Kidney epithelial cell (primary cell): ENCODE data around the gene RIMOC1. TPM values are rescaled to one million over a fixed set of nuclear protein-coding genes. Genes with fewer than 3 reads are reported as not detected.

Source experiments
- DNase-seq: peaks from one replicate; pipeline ENCODE4 v3.0.0-alpha.2; 2010; ENCODE audit warnings: low read depth
- H3K27me3 ChIP-seq: 2 replicates; pipeline ENCODE4 v1.6.0; 2011; ENCODE audit warnings: low read length; ENCODE audit not compliant: control insufficient read depth, insufficient read depth
- H3K36me3 ChIP-seq: 2 replicates; pipeline ENCODE4 v1.5.1; 2011; ENCODE audit warnings: low read length; ENCODE audit not compliant: control insufficient read depth, insufficient read depth
- H3K4me3 ChIP-seq: 2 replicates; pipeline ENCODE4 v1.5.1; 2011; ENCODE audit warnings: low read depth, mild to moderate bottlenecking, control low read depth, low read length
- total RNA-seq: library from RNA; depleted of rRNA; stranded (reverse); fragments of >200 nt; gene quantifications from 2 replicates; pipeline ENCODE4 v1.2.3, GENCODE V29; 2015
- TF ChIP-seq, protein P1 (sequence below): IDR thresholded peaks from 2 replicates; pipeline ENCODE4 v1.5.1; 2011; ENCODE audit warnings: mild to moderate bottlenecking, moderate library complexity, low read length, control low read depth, inconsistent platforms; ENCODE audit not compliant: insufficient read depth, poor library complexity, severe bottlenecking

Gene RIMOC1, protein sequence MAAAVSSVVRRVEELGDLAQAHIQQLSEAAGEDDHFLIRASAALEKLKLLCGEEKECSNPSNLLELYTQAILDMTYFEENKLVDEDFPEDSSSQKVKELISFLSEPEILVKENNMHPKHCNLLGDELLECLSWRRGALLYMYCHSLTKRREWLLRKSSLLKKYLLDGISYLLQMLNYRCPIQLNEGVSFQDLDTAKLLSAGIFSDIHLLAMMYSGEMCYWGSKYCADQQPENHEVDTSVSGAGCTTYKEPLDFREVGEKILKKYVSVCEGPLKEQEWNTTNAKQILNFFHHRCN
- total RNA-seq, result 30.7 and 33.6 TPM in 2 replicates

DNA sequence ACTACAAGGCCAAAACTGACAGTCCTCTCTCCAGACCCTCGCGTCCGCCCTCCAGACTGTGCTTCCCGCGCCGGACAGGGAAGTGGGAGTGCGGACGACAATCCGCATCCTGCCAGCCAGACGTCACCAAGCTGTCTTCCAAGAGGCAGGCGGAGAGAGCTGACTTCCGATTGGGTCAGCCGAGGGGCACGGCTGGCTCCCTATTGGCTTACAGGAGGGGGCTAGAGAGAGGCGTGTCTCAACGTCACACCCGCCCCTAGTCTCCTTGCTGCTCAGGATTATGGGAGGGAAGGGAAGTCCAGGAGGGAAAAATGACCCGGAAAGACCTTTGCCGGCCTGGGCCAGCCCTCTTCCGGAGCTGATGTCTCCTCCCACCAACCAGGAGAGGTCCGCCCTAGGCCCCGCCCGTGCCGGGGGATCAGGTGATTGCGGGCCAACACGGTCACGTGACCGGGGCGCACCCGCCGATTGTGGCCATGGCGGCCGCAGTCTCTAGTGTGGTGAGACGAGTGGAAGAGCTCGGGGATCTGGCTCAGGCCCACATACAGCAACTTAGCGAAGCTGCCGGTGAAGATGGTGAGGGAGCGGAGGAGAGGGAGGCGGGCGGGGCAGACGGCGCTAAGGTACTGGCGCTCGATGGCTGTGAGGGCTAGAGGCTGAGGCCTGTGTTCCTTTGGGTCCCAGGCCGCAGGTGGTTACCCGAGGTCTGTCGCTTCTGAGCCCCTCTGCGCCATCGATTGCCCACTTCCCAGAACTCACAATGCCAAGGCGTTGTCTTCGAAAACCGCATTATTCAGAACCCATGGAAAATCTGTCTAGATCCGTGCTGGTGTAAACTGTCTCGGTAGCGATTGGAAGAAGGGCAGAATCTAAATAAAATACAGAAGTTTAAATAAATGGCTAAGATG is at the start of gene RIMOC1:
RIMOC1 (plus strand) TSS at position 453 of the 908 bp plus-strand sequence; CDS start at position 477, 24 bp downstream.
- TF ChIP-seq, protein P1, sequence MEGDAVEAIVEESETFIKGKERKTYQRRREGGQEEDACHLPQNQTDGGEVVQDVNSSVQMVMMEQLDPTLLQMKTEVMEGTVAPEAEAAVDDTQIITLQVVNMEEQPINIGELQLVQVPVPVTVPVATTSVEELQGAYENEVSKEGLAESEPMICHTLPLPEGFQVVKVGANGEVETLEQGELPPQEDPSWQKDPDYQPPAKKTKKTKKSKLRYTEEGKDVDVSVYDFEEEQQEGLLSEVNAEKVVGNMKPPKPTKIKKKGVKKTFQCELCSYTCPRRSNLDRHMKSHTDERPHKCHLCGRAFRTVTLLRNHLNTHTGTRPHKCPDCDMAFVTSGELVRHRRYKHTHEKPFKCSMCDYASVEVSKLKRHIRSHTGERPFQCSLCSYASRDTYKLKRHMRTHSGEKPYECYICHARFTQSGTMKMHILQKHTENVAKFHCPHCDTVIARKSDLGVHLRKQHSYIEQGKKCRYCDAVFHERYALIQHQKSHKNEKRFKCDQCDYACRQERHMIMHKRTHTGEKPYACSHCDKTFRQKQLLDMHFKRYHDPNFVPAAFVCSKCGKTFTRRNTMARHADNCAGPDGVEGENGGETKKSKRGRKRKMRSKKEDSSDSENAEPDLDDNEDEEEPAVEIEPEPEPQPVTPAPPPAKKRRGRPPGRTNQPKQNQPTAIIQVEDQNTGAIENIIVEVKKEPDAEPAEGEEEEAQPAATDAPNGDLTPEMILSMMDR, result no peak
- Histone ChIP-seq H3K4me3 (peak within 1 kb of the TSS; percentile 99), H3K36me3 (no peaks in the 10 kb centered on the region), H3K27me3 (no peaks in the 10 kb centered on the region)
- DNase-seq, result peak; percentile 99

DNA sequence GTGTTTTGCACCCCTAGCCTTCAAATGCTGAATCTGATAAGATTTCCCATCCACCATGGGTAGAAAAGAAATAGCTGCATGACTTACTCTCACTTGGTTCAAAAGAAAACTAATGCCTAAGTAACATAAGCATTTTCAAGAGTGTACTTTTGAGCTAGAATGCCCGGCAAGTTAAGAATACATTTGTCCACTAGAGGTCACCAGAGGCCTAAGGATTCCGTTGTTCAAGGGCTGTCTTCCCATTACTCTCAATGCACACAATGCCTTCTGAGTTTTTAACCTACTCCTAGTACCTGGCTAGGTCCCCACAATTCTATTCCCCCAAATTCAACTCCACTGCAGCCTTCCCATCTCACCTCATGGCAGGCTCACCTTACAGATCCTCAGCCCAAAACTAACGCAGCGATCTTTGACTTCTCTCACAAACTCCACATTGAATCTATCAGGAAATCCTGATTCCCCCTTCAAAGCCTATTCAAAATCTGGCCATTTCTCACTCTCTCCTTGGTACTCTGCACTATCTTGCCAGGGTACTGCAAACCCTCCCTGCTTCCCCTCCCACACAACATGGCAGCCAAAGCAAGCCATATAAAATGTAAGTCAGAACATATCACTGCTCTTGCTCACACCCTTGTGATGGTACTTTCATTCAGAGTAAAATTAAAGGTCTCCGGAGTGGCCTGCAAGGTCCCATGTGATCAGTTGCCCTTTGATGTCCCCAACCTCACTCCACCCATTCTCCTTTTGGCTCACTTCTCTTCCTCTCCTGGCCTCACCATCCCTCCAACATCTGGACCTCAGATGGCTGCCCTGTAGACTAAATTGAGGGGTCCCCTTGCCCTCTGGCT is 47.3 kb upstream of the RIMOC1 start:
- TF ChIP-seq, protein P1, result peak; percentile 68
- H3K36me3 ChIP-seq, result no peaks in the 10 kb centered on the region
- H3K27me3 ChIP-seq, result no peaks in the 10 kb centered on the region
- no peak overlapping the region for H3K4me3 ChIP-seq
- no peak for DNase-seq

DNA sequence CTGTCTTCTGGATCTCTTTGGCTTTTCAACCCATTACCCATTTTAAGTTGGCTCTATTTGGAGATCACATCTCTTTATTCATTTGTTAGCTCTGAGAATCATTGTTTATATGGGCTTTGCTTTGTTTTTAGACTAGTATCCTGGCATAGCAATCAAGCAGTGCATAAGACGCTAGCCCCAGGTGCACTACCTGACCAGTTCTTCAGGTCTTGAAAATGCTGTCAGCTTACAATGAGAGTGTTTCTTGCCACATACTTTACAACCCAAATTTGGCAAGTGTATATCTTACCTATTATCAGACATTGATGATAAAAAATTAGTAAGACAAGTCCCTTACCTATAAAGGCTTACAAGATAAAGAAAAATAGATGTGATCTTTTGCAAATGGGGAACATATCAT is 46.2 kb upstream of the RIMOC1 start:
- Histone ChIP-seq H3K4me3 (no peak overlapping the region), H3K27me3 (no peaks in the 10 kb centered on the region), H3K36me3 (no peaks in the 10 kb centered on the region)
- TF ChIP-seq, protein P1, result no peak
- DNase-seq, result no peak

DNA sequence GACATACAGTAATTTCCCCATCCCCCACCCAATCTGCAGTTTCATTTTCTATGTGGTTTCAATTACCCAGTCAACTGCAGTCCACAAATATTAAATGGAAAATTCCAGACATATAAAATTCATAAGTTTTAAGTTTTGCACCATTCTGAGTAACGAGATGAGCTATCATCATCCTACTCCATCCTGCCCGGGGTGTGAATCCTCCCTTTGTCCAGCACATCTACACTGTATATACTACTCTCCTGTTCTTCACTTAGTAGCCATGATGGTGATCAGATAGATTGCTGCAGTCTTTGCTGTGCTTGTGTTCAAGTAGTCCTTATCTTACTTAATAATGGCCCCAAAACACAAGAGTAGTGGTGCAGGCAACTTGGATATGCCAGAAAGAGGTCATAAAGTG is 45.3 kb upstream of the RIMOC1 start:
- TF ChIP-seq, protein P1, result no peak
- H3K27me3 ChIP-seq, result no peaks in the 10 kb centered on the region
- no peak for DNase-seq
- no peak overlapping the region for H3K4me3 ChIP-seq
- H3K36me3 ChIP-seq, result no peaks in the 10 kb centered on the region

DNA sequence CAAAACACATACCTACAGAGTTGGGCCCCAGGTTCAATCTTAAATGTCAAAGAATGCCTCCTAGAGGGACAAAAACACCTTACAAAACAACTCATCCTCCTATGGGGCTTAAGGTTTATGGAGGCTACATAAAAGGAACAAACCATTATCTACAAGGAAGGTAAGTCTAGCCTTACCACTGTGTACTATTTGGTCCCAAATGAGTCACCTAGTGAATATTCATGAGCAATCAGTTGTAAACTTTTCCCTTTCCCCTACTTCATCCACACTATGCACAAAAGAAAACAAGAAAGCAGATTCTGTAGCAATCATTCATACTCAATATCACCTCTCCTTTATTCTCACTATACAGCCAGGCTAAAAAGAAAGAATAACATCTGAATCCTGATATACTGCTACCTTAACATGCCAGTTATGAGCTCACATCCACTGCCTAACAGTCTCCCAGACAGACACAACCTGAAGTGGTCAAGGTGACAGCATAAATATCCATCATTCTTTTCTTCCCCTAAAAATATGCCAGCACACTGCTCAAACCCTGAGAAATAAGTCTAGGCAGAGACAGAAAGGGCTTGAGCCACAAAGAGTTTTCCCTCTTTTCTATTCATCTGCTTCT is 40.2 kb upstream of the RIMOC1 start:
- Histone ChIP-seq H3K4me3 (no peak overlapping the region), H3K36me3 (no peaks in the 10 kb centered on the region), H3K27me3 (no peaks in the 10 kb centered on the region)
- DNase-seq, result no peak
- TF ChIP-seq, protein P1, result no peak
